ENCODE results near the gene LPCAT3.

LPCAT3 gene

DNA sequence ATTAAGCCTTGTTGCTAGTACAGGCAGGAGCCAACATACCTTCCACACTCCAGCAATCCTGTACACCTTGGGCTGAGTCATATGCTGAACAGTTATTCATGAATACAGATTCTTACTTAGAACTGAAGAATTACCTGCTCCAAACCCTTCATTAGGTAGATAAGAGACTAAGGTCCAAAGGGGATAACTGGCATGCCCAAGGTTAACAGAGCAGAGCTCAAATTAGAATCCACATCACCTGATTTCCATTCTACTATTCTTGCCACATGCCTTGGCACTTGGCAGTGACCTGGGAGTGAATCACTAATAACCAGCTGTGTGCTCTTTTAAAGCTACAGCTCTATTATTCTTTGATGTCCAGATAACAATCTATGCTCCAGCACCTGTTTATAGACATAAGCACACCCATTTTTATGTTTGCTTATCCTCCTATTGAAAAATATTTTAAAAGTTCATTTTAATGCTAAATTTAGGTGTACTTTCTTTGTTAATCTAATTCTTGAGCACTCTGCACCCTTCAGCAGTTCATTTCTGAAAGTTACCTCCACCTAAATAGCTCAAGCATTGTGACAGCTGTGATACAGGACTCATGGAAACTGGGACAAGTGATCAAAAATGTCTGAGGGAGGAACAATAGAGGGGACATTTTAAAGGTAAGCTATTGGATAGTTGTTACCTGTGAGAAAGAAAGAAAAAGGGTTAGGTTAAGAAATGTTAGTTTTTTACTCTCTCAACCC lies 19.4 kb downstream of the LPCAT3 start:
- no peak for FAIRE-seq

DNA sequence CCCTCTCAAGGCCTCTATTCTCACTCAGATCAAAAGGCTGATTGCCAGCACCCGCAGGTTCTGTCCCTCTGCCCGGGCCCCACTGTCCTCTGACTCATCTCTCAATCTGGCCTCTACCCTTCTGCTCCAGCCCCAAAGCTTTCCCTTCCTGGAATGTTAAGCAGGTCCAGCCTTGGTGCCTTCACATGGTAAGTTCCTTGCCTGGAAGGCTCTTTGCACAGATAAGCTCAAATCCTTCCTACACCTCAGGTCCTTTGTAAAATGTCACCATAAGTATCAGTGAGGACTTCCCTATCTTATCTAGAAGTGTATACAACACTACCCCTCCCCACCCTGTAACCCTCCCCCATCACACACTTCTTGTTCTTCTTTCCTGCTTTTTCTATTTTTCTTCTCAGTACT lies 22.2 kb downstream of the LPCAT3 start:
- FAIRE-seq = no peak

DNA sequence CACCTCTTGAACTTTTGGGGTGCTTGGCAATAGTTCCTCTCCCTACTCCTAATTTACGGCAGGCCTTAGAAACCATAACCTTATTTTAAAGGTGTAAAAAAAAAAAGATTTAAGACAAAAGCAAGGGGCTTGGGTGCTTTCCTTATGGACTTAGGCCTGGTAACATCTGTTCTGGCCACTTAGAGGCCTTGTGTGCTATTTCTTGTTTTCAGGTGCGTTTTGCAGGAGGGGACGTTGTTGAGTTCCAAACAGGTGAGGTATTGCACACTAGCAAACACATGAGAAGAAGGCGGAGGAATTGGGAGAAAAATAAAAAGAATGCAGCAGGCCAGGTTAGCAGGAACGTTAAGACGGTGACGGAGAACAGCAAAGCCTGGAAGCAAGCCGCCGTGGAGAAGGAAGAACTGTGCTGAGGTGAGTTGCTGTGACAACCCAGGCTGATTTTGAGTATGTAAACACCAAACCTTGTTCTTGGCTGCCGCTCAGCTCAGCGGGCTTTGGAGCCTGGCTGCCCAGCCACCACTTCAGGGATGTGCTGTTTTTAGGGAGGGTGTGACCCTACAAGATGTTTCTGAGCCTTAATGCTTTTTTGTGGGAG lies 30.2 kb downstream of the LPCAT3 start:
- FAIRE-seq = no peak

DNA sequence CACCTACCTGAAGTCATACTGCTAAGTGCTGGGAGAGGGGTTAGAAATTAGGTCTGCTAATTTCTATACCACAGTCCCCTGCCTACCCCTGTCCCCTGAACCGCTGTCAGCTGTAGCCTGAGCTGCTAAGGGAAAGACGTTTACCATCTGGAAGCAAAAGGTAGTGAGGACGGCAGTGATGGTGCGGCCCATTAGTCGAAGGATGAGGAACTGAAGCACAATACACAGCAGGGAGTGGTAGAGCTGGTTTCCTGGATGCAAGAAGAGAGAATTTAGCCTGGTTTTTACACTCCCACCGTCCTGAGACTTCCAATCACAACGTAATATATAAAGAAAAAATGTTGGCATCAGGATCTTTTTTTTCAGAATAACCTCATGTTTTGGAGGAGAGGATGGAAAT lies 35.7 kb downstream of the LPCAT3 start:
- no peak for FAIRE-seq

DNA sequence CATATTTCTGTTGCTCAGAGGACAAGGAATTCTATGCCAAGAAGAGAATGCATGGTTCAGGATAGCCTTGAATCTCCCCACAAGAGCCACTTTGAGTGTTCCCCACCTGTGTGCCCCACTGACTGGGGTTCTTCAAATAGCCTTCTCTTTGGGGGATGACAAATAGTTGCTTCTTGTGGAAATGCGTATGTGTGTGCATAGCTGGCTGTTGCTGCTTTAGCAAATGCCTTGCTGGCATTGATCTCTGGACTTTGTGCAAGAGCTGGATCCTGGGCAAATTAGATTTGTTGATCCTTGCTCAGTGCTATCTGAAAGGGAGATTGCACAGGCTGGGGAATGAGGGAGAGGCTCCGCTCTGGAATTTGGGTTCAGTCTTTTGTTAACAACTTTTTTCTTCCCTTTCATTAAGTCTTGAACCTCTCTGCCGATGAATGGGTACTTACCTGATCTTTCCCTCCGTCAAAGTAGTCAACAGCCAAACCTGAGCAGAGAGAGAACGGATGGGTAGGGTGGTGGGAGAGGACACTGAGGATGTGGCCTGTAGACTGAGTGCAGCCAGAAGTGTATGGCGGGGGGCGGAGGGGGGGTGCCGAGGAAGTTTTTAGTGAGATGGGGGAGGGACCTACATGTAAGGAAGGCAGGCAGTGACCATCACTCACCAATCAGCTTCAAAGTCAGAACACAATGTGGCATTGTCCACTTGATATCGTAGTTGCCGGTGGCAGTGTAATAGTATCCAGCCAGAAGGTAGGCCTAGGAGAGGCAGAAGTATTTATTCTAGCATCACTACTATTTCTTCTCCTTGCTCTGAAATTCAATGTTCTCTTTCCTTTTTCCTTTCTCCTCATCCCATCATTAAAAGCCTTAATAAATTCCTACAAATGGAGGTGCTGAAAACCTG lies 36.9 kb downstream of the LPCAT3 start:
- no peak for FAIRE-seq

DNA sequence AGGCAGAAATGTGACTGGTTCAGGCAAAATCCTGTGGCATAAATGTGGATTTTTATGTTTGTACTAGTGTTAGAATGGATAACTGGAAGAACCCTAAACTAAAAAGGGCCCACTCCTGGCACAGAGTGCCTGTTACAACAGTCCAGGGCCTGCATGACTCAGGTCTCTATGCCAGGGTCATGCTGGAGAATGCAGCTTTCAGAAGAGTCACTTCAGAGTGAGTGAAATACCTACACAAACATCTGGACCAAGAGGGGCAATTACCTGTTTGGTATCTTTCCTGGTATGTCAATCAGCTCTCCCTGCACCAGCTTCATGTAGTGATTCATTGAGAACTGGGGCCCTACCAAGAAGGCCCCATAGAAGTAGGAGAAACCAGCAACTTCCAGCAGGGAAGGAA lies 37.5 kb downstream of the LPCAT3 start:
- no peak for FAIRE-seq

DNA sequence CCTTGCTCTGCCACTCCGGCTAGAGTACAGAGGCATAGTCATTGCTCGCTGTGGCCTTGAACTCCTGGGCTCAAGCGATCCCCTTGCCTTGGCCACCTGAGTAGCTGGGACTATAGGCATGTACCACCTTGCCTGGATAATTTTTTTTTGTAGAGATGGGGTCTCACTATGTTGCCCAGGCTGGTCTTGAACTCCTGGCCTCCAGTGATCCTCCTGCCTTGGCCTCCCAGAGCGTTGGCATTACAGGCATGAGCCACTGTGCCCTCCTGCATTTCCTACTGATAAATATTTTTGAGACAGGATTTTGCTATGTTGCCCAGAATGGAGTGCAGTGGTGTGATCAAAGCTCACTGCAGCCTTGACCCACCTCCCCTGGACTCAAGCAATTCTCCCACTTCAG lies 38.2 kb downstream of the LPCAT3 start:
- no peak for FAIRE-seq

DNA sequence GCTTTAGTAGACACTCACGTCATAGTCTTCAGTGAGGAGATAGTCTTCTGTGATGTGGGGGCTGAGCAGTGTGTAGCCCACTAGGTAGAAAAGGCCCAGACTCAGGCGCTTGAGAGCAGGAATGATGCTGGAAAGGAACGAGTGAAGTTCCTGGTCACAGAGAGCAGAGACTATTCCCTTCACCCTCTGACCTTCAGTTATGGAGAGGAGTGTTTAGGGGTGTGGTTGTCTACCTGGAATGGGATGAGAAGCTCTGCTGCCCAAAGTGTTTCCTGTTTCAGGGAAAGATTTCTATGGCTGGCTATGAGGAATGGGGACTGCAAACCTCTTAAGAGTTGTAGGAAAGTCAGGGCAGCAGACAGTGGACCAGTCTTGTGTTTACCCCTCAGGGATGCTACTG lies 38.8 kb downstream of the LPCAT3 start:
- FAIRE-seq = no peak

DNA sequence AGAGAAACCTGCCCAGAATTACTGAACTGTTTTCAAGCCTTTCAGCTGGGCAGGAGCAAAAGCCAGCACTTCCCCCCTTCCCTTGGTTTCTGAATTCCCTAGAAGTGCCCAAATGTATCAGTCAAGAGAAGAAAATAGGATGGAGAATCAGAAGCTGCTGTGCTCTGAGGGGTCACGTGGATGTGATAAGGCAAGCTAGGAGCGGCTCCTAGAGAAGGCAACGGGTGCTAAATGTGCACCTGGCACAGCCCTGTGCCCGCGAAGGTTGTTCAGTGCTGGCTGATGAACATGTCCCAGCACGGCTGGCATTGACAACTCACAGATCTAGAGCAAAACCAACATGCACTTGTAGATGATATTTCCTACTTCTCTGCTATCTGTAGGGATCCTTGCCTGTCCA lies 39.3 kb downstream of the LPCAT3 start:
- FAIRE-seq = no peak

DNA sequence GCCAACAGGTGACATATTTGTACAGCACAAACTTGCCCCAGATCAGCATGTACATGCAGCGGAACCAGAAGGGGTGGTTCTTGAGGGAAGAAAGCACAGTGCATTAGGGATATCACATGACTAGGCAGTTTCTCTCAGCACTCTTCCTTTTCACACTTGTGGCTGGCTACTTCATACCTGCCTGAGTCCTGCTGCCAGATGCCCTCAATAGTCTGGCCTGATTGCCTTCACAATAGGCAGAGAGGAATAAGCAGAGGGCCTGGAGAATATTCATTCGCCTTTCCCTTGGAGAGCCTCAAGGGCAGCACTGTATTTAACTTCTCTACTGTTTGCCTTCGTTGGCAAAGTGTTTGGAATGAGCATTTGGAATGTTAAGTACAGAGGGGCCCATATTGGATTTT lies 39.7 kb downstream of the LPCAT3 start:
- FAIRE-seq = no peak

DNA sequence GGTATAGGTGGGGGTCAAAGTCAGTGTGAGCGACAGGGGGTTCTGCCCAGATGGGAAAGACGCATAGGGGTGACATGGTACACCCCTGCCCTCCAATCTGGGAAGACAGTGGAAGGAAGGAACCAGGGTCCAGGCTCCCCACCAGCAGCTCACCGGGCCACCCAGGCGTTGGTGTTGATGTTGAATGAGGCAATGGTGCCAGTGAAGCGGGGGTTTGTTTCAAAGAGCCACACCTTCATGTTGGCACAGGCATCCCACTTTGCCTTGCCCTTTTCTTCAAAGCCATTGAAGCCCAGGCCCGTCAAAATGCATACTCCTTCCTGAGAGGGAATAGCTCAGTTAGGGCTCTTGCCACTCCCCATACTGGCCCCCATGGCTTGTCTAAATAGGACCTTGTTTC lies 40.1 kb downstream of the LPCAT3 start:
- no peak for FAIRE-seq

DNA sequence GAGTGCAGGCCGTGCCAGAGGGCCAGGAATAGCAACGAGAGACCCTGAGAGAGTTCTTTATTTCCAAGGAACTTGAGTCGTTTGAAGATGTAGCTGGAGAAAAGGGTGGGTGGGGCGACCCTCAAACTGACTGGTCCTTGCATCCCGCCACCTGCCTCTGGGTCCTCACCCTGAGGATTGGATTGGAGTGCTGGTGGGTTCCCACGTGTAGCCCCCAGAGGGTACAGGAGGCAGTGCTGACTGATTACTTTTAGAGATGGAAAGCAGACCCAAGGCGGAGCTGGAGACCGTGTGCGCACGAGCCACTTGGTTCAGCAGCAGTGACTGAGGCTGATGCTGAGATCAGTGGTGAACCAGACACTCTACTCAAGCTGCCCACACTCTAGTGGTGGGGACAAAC lies 40.6 kb downstream of the LPCAT3 start:
- no peak for FAIRE-seq

DNA sequence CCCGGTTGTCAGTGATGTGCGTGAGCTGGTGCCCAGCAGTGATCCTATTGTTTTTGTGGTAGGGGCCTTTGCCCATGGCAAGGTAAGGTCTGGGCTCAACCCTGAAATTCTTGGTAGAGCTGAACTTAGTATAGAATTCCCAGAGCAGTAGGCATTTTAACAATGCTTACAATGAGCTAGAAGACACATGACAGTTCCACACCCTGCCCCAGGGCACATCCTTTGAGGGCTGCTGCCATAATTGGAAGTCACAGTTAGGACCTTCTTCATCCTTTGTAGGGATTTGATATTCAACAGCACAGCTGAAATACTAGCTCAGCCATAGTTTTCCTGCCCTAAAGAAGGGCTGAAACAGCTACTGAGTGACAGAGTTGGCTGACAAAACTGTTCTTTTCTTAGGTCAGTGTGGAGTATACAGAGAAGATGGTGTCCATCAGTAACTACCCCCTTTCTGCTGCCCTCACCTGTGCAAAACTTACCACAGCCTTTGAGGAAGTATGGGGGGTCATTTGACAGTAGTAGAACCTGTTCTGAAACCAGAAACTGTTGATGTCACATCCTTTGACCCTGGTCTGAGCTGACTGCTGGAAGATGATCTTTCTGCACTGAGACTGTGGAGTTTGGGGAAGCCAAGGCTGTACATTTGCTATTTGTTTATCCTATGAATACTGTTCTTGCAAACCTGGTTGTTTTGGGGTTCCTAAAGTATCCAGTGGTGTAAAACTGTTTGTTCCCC lies 42.8 kb downstream of the LPCAT3 start:
- FAIRE-seq = no peak

DNA sequence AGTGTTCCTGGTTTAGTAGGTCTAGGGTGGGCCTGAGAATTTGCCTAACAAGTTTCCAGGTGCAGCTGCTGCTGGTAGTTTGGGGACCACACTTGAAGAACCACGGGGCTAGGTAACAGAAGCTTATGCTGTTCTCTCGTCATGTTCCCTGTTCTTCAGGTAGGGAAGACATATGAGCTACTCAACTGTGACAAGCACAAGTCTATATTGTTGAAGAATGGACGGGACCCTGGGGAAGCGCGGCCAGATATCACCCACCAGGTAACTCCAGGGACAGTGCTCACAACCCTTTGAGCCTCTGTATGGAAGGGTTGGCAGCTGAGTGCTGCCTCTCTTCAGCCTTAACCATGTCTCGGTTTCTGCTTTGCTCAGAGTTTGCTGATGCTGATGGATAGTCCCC lies 44.1 kb downstream of the LPCAT3 start:
- FAIRE-seq = no peak

DNA sequence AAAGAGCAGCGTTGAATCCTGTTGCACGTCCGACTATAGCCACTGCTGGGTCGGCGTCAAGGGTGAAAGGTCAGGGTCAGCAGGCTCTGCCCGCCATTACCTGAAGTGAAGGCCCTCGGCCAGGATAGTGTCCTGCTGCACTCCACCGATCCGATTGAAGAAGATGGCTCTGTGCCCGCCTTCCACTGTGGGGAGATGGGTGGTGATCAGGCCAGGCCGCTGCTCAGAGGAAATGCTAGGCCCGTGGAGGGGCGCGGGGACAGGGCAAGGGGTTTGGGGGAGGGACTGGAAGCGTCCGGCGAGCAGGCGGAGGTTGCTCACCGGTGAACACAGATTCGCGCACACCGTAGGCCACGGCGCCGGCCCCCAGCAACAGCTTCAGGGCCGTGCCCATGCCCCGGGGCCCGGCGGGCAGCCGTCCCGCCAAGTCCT lies 48.2 kb downstream of the LPCAT3 start:
- no peak for FAIRE-seq

DNA sequence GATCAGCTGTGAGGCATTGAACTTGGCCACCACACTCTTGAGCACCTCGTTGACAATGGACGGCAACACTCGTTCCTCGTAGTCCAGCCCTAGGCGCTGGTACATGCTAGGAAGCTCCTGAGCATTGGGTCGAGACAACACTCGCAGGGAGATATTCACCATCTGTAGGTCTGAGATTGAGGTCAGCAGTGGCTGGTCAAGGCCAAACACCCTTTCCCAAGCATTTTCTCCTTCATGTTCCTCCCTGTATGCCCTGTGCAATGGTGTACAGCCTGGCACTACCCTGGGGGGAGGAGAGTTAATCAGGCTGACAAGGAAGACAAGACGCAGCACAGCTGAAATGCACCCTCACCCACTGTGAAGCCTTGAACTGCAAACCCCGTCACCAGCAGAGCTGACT lies 49.9 kb downstream of the LPCAT3 start:
- no peak for FAIRE-seq

DNA sequence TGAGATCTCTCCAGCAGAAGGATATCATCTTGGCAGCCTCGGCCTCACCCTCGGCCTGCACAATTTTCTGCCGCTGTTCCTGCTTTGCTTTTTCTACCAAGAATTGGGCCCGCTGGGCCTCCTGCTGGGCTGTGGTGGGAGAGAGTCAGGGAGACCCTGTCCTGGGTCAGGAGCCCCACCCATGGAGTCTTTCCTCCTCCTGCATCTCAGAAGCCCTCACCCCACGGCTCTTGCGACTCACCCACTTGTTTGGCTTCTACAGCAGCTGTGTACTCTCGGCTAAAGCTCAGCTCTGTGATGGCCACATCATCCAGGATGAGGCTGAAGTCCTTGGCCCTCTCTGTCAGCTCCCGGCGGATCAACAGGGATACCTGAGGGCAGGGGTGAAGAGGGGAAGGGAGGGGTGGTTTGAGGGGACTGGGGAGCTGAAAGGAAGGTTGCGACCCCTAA lies 50.6 kb downstream of the LPCAT3 start:
- no peak for FAIRE-seq

DNA sequence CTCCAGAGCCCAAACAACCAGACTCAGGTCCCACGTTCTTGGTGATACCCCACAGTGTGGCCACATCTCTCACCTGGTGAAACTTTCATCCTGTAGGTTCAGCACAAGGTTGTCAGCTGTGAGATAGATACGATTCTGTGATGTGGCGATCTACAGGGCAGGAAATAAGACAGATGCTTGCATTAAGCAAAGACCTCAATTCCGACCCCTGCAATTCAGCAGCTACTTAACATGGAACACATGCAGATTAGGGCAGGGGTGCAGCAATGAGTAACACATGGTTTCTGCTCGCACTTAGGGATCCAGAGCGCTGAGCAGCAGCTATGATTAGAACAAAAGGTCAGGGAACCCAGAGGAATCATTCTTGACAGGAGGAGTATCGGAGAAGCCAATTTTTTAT lies 51.9 kb downstream of the LPCAT3 start:
- FAIRE-seq = no peak

DNA sequence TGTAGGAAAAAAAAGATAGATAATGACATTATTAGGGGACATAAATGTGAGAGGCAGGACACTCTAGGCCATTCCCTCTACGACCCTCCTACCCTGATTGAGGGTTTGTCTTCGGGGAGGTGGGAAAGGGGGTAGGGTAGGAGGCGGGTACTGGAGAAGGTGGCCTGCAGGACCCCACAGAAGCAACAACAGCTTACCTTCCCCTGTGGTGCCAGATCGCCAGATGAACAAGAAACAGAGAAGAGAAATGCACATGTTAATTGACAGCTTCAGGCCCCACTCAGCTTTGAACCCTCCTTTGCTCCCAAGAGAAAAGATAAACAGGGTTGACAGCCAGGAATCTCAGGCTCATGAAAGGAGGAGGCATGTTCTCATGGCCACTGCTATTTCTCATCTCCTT lies 52.6 kb downstream of the LPCAT3 start:
- no peak for FAIRE-seq

DNA sequence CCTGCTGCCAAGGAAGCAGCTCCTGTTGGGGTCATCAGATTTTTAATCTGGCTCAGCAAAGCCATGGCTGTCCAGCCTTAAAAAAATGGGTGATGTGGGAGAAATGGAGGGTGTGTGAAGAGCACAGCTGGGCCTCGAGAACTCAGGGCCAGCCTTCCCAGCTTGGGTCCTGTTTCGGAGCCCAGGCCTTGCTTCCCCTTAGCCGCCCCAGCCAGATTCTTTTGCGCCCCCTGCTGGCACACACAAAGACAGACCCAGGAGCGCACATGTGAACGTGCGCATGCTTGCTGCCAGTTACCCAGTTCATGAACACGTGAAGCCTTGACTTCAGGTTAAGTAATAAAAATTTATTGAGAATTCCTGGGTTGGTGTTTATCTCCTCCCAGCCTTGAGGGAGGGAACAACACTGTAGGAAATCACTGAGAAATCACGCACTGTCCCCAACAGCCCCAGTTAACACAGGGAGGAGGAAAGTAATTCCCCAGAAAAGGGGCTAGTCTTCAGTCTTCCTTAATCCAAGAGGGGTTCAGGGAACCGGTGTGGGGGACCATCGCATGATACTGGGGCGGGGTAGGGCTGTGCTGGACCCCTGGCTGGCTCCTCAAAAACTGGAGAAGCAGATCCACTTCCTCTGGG lies 53.1 kb downstream of the LPCAT3 start:
- FAIRE-seq = no peak

DNA sequence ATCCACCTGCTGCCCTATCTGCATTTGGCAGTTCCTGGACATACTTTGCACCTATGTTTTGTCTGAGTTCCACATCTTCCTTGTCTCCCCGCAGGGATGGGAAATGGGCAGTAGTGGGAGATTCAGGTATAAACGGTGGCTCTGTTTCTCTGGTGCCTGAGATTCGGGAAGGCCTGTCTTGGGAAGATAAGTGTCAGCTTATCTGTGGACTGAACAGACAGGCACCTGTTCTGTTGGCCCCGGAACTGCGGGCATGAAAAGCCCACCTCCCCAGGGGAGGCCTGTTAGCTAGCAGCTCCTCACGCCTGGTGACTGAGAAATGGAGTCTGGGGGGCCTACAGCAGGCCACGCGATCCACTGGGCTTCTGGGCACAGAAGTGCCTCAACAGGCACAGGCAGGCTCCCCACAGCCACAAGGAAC lies 53.7 kb downstream of the LPCAT3 start:
- FAIRE-seq = no peak

DNA sequence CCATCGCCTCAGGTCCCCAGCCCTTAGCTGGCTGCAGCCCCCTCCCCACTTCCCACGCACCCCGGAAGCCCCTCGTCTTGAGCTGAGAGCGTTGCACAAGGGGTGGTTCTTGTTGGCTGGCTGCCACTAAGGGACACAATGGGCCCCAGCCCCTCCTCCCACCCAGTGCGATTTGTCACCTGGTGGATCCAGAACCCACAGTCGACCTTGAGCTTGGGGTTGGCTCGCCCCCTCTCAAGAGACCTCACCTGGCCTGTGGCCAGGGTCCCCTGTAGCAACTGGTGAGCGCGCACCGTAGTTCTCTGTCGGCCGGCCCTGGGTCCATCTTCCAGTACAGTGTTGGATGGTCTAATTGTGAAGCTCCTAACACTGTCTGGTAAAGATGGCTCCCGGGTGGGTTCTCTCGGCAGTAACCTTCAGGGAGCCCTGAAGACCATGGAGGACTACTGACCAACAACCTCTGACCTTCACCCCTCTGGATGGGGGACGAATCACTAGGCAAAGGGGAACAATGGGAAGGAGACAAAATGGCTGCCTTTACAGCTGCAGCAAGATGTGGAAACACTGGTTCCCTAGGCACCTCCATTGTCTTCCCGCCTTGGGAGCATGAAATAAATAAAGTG lies 54.4 kb downstream of the LPCAT3 start:
- no peak for FAIRE-seq

All from endometrium (tissue), 2 donors.